ENCODE data around the gene FOXL3. TPM values are rescaled to one million over a fixed set of nuclear protein-coding genes. Genes with fewer than 3 reads are reported as not detected.

FOXL3 gene
- total and polyA plus RNA-seq, 4 donors, result not detected

DNA sequence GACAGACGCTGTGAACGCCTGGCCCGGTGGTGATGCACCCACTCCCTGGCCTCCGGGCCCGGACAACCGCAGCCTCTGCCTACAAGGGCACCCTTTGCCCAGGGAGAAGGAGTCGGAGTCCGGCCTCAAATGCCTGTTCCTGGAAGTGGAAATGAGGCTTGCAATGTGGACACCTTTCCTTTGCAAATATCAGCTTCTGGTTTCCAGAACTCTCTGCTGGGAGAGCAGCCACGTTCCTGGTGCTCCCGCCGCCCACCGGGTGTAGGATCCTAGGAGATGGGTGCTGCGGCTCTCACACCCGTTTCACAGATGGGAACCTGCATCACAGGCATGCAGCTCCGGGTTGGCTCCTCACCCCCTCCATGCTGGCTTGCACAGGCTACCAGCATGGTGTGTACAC, 2.9 kb downstream of the FOXL3 start:
- H3K9ac ChIP-seq (ENCODE audit: insufficient read depth in 1 of 2, low read length in 2 of 2), result no peak overlapping the region
- peaks cover 8 to 57% (median 42%) of the 10 kb centered on the region in 3 donors for H3K27me3 ChIP-seq (ENCODE audit: control insufficient read depth in 3 of 3, insufficient read depth in 3 of 3, low read length in 2 of 3)
- no peak overlapping the region for H3K27ac ChIP-seq (ENCODE audit: low read depth in 1 of 2, low read length in 1 of 2)
- no peaks in the 10 kb centered on the region for H3K9me3 ChIP-seq (ENCODE audit: control insufficient read depth in 4 of 4, insufficient read depth in 3 of 4, low read length in 3 of 4)
- DNase-seq (no peak), ATAC-seq (ENCODE audit: insufficient read depth, low FRiP score) (no peak)
- H3K4me3 ChIP-seq, result no peak overlapping the region
- WGBS, 2 donors, result 81 to 87% methylated on average over 15 of the region's 15 CpGs
- H3K4me1 ChIP-seq (ENCODE audit: control insufficient read depth in 5 of 5, insufficient read depth in 5 of 5, low read length in 5 of 5), result no peaks in the 10 kb centered on the region
- TF ChIP-seq, protein P1, sequence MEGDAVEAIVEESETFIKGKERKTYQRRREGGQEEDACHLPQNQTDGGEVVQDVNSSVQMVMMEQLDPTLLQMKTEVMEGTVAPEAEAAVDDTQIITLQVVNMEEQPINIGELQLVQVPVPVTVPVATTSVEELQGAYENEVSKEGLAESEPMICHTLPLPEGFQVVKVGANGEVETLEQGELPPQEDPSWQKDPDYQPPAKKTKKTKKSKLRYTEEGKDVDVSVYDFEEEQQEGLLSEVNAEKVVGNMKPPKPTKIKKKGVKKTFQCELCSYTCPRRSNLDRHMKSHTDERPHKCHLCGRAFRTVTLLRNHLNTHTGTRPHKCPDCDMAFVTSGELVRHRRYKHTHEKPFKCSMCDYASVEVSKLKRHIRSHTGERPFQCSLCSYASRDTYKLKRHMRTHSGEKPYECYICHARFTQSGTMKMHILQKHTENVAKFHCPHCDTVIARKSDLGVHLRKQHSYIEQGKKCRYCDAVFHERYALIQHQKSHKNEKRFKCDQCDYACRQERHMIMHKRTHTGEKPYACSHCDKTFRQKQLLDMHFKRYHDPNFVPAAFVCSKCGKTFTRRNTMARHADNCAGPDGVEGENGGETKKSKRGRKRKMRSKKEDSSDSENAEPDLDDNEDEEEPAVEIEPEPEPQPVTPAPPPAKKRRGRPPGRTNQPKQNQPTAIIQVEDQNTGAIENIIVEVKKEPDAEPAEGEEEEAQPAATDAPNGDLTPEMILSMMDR (IDR thresholded peaks at IDR 0.05; ENCODE audit: control extremely low read depth, extremely low read depth), result no peak
- no peaks in the 10 kb centered on the region for H3K36me3 ChIP-seq (ENCODE audit: control insufficient read depth in 4 of 4, insufficient read depth in 4 of 4, low read length in 4 of 4)

DNA sequence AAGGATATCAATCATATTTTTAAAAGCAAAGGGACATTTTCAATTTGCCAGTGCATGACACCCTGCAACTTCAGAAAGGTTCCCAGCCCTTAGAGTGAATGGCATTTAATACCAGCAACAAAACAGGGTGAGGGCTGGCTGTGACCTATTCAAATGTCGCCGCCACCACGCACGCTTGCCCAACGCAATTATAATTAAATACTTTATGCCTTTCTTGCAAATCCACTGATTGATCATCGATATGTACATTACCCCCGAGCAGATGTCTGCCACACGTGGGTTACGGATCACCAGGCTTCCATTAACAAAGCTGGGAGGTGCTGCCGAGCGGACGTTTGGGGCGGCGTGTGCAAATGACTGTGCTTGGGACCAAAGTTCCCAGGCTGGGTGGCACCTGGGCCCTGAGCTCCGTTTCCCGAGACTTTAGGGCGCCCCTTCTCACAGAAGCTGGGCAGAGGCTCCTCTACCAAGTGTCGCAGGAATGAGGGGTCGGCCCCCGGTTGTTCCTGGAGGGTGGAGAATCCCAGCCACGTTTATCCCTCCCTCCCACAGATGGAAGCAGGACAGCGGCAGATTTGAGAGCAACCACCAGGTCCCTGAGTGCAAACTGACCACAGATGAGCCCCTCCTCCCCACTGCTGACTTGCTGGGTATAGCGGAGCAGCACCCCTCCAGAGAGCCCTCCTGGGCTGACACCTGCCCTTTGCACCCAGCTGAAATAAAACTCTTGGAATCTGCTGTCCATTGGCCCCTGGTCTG, 3.9 kb downstream of the FOXL3 start:
- no peaks in the 10 kb centered on the region for H3K9me3 ChIP-seq (ENCODE audit: control insufficient read depth in 4 of 4, insufficient read depth in 3 of 4, low read length in 3 of 4)
- H3K4me3 ChIP-seq, result no peak overlapping the region
- DNase-seq (peak in 1 of 3 donors; percentile 3), ATAC-seq (ENCODE audit: insufficient read depth, low FRiP score) (no peak)
- no peak overlapping the region for H3K27ac ChIP-seq (ENCODE audit: low read depth in 1 of 2, low read length in 1 of 2)
- H3K4me1 ChIP-seq (ENCODE audit: control insufficient read depth in 5 of 5, insufficient read depth in 5 of 5, low read length in 5 of 5), result no peaks in the 10 kb centered on the region
- TF ChIP-seq, protein P1 (IDR thresholded peaks at IDR 0.05; ENCODE audit: control extremely low read depth, extremely low read depth), result no peak
- WGBS, 2 donors, result 81% methylated on average over 23 of the region's 23 CpGs
- no peak overlapping the region for H3K9ac ChIP-seq (ENCODE audit: insufficient read depth in 1 of 2, low read length in 2 of 2)
- peaks cover 8 to 49% (median 38%) of the 10 kb centered on the region in 3 donors for H3K27me3 ChIP-seq (ENCODE audit: control insufficient read depth in 3 of 3, insufficient read depth in 3 of 3, low read length in 2 of 3)
- no peaks in the 10 kb centered on the region for H3K36me3 ChIP-seq (ENCODE audit: control insufficient read depth in 4 of 4, insufficient read depth in 4 of 4, low read length in 4 of 4)

DNA sequence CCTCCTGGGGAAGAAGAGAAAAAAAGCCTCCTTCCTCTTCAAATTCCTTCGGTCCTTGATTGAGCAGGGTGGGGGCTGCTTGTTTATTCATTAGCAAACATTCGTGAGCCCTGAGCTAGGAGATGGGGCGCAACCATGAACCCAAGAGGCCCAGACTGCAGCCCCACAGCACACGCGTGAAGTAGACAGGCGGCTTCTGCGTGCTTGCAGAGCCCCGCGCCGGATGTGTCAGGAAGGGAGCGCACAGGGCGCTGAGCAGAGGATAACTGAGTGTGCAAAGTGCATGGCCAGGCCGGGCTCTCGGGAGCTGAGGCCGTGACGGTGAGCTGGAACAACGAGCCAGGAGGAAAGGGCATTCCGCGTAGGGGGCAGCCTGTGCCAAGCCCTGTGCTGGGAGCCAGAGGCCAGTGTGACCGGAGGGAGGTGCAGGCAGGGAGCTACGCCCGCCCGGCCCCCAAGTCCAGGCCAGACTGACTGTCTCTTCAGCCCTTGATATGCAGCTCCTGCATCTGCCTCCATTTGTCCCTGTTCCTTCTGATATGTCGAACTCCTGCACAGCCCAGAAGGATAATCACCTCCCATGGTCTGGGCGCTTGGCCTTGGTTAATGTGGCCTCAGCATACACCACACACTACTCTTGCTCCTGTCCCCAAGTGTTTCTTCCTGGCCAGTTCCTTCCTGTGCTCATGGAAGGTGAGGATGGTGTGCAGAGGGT, 4.6 kb downstream of the FOXL3 start:
- DNase-seq, result peak in 1 of 3 donors; percentile 10
- 76 to 86% methylated on average over 23 to 25 of the region's 25 CpGs for WGBS, 2 donors
- ATAC-seq (ENCODE audit: insufficient read depth, low FRiP score), result no peak
- Histone ChIP-seq H3K27me3 (ENCODE audit: control insufficient read depth in 3 of 3, insufficient read depth in 3 of 3, low read length in 2 of 3) (peaks cover 8 to 42% (median 34%) of the 10 kb centered on the region in 3 donors), H3K4me1 (ENCODE audit: control insufficient read depth in 5 of 5, insufficient read depth in 5 of 5, low read length in 5 of 5) (no peaks in the 10 kb centered on the region), H3K4me3 (no peak overlapping the region), H3K36me3 (ENCODE audit: control insufficient read depth in 4 of 4, insufficient read depth in 4 of 4, low read length in 4 of 4) (no peaks in the 10 kb centered on the region), H3K9me3 (ENCODE audit: control insufficient read depth in 4 of 4, insufficient read depth in 3 of 4, low read length in 3 of 4) (no peaks in the 10 kb centered on the region), H3K27ac (ENCODE audit: low read depth in 1 of 2, low read length in 1 of 2) (no peak overlapping the region), H3K9ac (ENCODE audit: insufficient read depth in 1 of 2, low read length in 2 of 2) (no peak overlapping the region)
- TF ChIP-seq, protein P1 (IDR thresholded peaks at IDR 0.05; ENCODE audit: control extremely low read depth, extremely low read depth), result no peak
